ENCODE measurements around the gene LGI4.
A peak's percentile ranks its signal among the peaks of the same experiment; 100 is the strongest.

The LGI4 gene

DNA sequence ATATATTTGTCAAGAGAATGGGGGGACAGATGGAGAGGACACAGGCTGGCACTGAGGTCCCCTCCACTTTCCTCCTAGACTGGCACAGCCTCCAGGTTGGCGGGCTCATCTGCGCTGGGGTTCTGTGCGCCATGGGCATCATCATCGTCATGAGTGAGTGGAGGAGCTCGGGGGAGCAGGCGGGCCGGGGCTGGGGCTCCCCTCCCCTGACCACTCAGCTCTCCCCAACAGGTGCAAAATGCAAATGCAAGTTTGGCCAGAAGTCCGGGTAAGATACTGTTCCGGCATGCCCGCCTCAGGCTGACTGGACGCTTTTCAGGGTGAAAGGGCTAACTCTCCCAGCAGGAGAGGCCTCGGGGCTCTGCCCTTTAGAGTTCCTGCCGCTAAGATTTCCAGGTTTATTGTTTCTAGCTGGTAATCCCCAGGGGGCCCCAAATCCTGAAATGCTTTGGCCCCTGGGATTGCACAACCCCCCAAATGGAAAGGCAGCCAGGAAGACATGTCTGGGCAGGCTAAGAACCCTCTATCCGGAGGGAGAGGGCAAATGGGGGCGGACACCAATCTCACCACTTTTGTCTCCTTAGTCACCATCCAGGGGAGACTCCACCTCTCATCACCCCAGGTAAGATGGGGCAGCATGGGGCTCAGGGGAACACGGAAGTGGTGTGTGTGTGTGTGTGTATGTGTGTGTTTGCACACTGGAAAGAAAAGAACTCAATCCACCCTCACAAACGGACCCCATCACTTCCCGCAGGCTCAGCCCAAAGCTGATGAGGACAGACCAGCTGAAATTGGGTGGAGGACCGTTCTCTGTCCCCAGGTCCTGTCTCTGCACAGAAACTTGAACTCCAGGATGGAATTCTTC lies 11.9 kb downstream of the LGI4 start:
- no peak for DNase-seq

GRCh38 chr19:35120898-35121297 lies 14.0 kb downstream of the LGI4 start:
- DNase-seq = no peak

DNA sequence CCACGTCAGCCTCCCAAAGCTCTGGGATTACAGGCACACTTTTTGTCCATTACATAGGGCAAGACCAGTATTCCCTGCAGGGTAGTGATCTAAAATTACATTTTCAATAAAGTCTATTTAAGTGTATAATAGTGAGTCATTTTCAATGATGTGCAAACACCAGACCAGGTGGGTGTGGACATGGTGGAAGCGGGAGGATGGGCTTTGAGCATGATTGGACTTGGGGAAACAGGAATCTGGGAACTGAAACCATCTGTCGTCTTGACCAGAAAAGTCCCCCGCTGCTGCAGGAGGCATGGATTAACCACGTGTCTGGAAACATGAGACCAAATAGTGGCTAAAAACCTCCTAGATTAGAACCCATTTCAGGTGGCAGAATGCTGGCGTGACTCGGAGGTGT lies 14.4 kb downstream of the LGI4 start:
- no peak for DNase-seq

GRCh38 chr19:35119578-35120155 lies 15.2 kb downstream of the LGI4 start:
- no peak for DNase-seq

- no peak for DNase-seq
Measured at GRCh38 chr19:35119091-35119490, 15.8 kb downstream of the LGI4 start.

GRCh38 chr19:35118268-35119020 lies 16.4 kb downstream of the LGI4 start:
- no peak for DNase-seq

- DNase-seq = no peak
Measured at GRCh38 chr19:35117799-35118198, 17.1 kb downstream of the LGI4 start.

DNA sequence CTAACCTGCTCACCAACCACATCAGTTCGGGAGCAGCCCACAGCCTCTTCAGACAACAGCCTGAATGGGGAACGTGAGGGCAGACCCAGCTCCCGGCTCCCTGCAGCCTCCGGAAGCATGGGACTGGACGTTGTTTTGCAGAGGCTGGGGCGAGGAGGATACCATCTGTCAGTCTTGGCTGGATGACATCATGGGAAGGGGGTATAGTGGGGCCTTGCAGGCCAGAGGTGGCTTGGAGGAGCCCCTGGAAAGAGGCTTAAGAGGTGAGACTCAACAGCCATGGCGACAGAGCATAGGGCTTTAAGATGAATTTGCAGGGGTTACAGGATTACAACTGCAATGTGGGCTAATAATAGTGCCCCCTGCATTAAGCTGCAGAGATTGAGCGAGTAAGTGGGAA lies 17.7 kb downstream of the LGI4 start:
- DNase-seq = no peak

- no peak for DNase-seq
Measured at GRCh38 chr19:35116072-35116801, 18.6 kb downstream of the LGI4 start.

DNA sequence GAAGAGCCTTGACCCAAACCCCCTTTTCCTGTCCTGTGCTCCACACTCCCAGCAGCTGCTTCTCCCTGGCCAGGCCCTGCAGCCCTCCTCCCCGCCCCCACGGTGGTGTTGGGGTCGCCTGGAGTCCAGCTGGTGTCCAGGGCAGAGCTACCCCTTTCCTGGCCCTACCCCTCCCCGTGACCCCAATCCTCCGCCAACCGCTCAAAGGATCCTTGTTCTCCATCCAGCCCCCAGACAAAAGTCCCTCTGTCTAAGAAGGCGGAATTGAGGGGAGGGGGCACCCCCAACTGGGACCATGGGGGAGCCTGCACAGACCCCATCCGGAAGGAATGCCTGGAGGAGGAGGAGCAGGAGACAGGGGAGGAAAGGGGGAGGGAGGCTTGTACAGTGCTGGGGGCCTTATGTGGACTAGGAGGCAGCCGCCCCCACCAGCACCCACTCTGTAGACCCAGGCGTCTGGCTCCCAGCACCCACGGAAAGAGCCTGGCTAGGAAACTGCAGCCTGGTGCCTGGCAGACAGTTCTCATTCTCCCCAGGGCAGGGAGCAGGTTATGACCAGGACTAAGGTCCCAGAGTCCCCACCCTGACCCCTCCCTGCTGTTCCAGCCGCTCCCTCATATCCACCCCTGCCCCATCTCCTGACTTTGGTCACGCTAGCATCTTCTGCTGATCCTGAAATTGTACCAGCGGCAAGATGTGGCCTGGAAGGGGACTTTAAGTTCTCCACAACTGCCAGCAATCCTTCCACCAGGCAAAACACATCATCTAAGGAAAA lies 19.5 kb downstream of the LGI4 start, which contains the start of gene FXYD3:
Gene FXYD3 (plus strand): TSS at position 647 of the 775 bp plus-strand sequence. CDS start 3,554 bp downstream, outside the sequence.
- DNase-seq = no peak

GRCh38 chr19:35114353-35115176 lies 20.3 kb downstream of the LGI4 start:
- peak; percentile 76 for DNase-seq

DNA sequence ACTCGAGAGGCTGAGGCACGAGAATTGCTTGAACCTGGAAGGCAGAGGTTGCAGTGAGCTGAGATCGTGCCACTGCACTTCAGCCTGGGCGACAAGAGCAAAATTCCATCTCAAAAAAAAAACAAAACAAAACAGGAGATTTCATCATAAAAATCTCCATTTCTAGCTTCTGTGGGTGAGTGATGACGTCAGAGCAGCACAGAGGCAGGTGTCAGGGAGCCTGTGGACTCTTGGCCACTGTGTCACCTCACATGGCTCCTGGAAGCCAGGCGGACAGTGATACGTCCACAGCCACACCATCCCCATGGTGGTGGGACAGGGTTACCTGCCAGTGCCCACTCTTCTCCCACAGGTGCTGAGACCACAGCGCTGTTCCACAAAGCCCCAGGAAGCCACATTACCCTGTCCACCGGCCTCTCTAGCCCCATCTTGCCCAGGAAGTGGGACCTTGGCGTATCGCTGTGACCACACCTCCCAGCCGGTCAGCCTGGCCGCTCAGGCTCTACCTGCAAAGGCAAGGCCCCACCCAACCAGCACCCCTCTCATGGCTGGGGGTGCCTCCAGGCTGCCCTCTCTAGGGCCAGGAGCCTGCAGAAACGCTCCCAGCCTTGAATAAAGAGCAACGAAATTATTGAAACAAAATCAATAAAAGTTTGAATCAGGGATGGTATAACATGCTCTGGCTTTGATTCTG lies 21.7 kb downstream of the LGI4 start:
- no peak for DNase-seq

DNA sequence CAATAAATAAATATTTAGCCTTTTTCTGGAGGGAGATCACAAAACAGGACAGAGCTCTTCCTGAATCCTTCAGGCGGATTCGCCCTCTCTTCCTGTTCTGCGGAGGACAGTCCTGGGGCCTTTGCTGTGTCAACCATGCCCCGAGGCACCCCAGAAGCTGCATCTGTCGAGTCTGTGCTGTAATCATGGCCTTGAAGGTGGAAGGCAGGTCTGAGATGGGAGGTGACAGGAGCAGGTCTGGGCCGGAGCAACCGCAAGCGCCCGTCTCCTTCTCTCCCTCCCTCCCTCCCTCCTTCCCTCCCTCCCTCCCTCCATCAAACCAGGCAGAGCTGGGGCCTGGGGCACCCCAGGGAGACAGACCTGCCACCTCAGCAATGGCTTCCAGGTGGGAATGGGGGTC lies 23.9 kb downstream of the LGI4 start:
- no peak for DNase-seq

DNA sequence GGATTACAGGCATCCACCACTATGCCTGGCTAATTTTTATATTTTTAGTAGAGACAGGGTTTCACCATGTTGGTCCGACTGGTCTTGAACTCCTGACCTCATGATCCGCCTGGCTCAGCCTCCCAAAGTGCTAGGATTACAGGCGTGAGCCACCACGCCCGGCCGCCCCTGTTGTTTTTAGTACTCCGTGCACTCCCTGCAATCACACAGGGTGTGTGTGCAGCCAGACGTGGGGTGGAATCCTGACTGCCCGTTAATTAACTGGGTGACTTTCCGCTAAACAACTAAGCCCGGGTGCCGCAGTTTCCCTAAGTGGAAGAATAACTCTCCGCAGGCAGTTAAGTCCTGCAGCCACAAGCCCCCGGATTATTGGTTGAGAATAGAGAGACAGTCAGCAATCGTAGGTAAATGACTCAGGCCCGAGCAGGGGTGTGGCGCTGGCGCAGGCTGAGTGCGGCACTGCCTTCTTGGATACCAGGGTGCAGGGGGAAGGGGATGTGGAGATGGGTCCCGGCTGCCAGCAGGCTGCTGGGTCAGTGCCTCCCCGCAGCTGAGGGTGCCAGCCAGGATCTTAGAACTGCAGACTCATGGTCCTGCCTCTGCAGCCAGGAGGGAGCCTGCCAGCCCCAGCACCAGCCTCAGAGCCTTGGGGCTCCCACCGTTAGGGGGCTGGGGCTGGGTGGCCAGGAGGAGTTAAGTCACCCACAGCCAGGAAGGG lies 25.3 kb downstream of the LGI4 start:
- no peak for DNase-seq

GRCh38 chr19:35108730-35109129 lies 26.1 kb downstream of the LGI4 start:
- no peak for DNase-seq

DNA sequence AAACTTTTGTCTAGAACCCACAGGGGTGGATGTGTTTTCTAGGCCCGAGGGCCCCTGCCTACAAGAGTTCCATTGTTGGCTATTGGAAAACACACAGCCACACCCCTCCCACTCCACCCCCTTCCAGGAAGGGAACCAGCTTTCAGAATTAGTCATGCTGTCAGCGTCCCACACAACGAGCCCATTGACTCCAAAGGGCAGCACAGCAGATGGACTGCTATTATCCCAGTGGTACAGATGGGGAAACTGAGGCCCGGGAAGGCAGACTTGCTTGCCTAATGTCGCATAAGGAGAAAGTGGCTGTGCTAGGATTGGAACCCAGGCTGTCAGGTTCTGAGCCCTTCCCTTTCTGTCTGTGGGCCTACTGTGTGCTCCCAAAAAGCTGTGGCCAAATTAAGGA lies 27.3 kb downstream of the LGI4 start:
- no peak for DNase-seq

DNA sequence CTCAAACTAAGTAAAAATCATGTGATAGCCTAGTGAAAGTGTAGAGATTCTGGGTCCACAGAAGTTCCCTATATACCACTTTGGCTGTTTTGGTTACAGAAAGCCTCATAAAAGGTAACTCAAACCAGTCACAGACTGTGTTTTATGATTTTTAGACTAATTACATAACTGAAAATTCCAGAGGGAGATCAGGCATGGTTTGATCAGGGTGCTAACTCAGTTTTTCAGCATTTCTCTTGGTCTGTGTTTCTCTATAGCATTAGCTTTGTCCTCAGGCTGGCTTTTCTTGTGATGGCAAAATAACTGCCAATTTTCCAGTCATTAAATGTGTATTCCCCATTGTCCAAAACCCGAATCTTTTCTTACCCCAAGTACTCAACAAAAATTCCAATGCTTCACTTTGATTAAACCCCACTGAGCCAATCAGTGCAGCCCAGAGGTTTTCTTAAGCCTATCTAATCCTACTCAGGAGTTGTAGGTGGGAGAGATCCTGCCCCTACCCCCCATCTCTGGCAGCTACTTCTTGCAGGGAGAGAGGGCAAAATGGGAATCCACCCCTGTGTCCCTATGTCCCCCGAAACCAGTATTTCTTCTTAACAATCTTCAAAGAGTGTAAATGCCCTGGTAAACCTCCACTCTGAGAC lies 27.8 kb downstream of the LGI4 start:
- DNase-seq = no peak

DNA sequence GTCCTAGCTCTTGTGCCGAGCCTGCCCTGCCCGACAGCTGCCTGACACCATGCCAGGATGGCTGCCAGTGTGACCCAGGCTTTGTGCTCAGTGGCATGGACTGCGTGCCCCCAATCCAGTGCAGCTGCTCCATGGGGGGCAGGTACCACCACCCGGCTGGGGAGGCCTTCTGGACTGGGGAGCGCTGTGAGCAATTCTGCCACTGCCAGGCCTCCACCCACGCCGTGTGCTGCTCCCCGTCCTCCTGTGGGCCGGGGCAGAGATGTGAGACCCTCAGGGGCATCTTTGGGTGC lies 28.6 kb downstream of the LGI4 start:
- no peak for DNase-seq

DNA sequence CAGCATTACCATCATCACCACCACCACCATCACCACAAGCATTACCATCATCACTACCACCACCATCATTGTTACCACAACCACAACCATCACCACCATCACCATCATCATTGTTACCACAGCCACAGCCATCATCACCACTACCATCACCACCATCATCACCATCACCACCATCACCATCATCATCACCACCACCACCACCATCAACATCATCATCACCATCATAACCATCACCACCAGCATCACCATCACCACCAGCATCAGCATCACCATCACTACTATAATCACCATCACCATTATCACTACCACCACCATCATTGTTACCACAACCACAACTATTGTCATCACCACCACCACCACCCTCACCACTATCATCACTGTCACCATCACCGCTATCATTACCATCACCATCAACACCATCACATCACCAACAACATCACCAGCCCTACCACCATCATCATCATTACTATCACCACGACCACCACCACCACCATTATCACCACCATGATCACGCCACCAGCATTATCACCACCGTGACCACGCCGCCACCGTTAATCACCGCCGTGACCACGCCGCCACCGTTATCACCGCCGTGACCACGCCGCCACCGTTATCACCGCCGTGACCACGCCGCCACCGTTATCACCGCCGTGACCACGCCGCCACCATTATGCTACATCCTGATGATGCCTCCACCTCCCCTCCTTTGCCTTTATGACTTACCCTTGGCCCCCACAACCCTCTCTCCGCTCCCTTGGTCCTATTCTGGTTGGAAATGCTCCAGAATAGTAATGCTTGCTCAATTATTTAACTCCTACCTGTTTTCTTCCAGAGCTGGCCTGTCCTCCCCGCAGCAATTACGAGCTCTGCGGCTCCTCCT lies 29.2 kb downstream of the LGI4 start:
- DNase-seq = no peak

Data from activated CD8-positive, alpha-beta memory T cell treated with anti-CD3 and anti-CD28 coated beads, Interleukin-2, amount 50 U/mL, for 4 hours (primary cell).